Neural cell (in vitro differentiated cells): ENCODE measurements around the gene AWAT2.

Experiments used
- EZH2 ChIP-seq: fragments of 200-600, 300-800 bp; shearing (Covaris generic), sonication (generic); IDR thresholded peaks from 2 replicates; pipeline ENCODE4 v1.6.1; 2014; ENCODE audit warnings: antibody characterized with exemption, low read length, borderline replicate concordance, mild to moderate bottlenecking; ENCODE audit not compliant: insufficient read depth, poor library complexity, severe bottlenecking
- POLR2AphosphoS5 ChIP-seq: IDR thresholded peaks from 2 replicates; pipeline ENCODE4 v1.6.1; 2012
- RAD21 ChIP-seq: fragments of 450-650 bp; conservative IDR thresholded peaks from 2 replicates; pipeline ENCODE4 v1.6.1; 2014; ENCODE audit warnings: antibody characterized with exemption, mild to moderate bottlenecking, moderate library complexity
- SMC3 ChIP-seq: fragments of 450-650 bp; conservative IDR thresholded peaks from 2 replicates; pipeline ENCODE4 v1.6.1; 2014; ENCODE audit warnings: antibody characterized with exemption, mild to moderate bottlenecking, moderate library complexity; ENCODE audit not compliant: poor library complexity
- TAF1 ChIP-seq: IDR thresholded peaks from 2 replicates; pipeline ENCODE4 v1.6.1; 2012; ENCODE audit warnings: low read depth
- TF ChIP-seq, protein P1 (sequence below): fragments of 450-650 bp; IDR thresholded peaks from 2 replicates; pipeline ENCODE4 v1.5.1; 2014; ENCODE audit warnings: antibody characterized with exemption, mild to moderate bottlenecking, moderate library complexity; ENCODE audit not compliant: poor library complexity, severe bottlenecking

DNA sequence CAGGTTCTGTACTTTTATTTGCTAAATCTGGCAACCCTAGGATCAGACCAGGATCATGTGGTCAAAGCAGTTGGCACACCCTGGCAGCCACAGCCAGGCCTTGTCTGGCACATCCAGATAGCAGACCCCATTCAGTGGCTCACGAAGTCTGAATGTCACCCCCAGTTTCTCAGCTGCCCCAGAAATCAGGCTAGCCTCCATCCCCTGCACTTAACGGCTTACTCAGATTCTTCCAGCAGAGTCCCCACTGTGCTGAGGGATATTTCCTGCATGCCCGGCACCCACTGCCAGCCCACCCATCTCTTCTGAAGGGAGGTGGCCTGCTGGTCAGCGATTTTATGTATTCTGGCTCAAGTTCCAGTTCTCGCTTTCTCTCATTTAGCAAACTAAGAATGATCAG is 4.7 kb upstream of the AWAT2 start:
- TF ChIP-seq, protein P1, sequence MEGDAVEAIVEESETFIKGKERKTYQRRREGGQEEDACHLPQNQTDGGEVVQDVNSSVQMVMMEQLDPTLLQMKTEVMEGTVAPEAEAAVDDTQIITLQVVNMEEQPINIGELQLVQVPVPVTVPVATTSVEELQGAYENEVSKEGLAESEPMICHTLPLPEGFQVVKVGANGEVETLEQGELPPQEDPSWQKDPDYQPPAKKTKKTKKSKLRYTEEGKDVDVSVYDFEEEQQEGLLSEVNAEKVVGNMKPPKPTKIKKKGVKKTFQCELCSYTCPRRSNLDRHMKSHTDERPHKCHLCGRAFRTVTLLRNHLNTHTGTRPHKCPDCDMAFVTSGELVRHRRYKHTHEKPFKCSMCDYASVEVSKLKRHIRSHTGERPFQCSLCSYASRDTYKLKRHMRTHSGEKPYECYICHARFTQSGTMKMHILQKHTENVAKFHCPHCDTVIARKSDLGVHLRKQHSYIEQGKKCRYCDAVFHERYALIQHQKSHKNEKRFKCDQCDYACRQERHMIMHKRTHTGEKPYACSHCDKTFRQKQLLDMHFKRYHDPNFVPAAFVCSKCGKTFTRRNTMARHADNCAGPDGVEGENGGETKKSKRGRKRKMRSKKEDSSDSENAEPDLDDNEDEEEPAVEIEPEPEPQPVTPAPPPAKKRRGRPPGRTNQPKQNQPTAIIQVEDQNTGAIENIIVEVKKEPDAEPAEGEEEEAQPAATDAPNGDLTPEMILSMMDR = no peak
- no peak for TF ChIP-seq RAD21
- TF ChIP-seq TAF1 = no peak
- no peak for TF ChIP-seq EZH2
- TF ChIP-seq SMC3 = no peak
- TF ChIP-seq POLR2AphosphoS5 = no peak
